Measurements from ENCODE around the gene POLRMT. TPM values are rescaled to one million over a fixed set of nuclear protein-coding genes. Genes with fewer than 3 reads are reported as not detected.
"Not testable (repeated sequence)": the region's sequence is repeated elsewhere in the genome, so short reads cannot be mapped to it uniquely, and the experiment has no call there.

POLRMT gene
- total and polyA plus RNA-seq, 9 donors, result 13.5 to 52.3 (median 40.6) TPM

- no peak overlapping the region for H3K27ac ChIP-seq
- intact Hi-C loops (cut with DNase I), result loop anchor here in 1 of 4 donors (10.0 kb wide), 1 partner anchor 88 kb away; the partner anchor contains the start of gene CDC34
These were observed 10.7 kb downstream of the POLRMT start for GRCh38 chr19:622666-623065.

GRCh38 chr19:621819-622218 is 11.5 kb downstream of the POLRMT start:
- no peaks in the 10 kb centered on the region for H3K4me1 ChIP-seq (ENCODE audit: insufficient read depth)
- H3K9me3 ChIP-seq, result no peaks in the 10 kb centered on the region
- TF ChIP-seq CTCF (IDR thresholded peaks at IDR 0.05) (no peak), POLR2A (IDR thresholded peaks at IDR 0.05) (no peak), EP300 (IDR thresholded peaks at IDR 0.05) (no peak)
- H3K27ac ChIP-seq, result no peak overlapping the region
- H3K27me3 ChIP-seq, result no peaks in the 10 kb centered on the region
- DNase-seq, result no peak
- no peaks in the 10 kb centered on the region for H3K36me3 ChIP-seq
- no peak overlapping the region for H3K4me3 ChIP-seq
- 90 to 92% (median 90%) methylated on average over 19 to 24 of the region's 24 CpGs for WGBS, 3 donors
- intact Hi-C loops (cut with DNase I), result loop anchor here in 1 of 4 donors (10.0 kb wide), 1 partner anchor 87 kb away; the partner anchor contains the start of gene CDC34

More at GRCh38 chr19:622666-623065, 10.7 kb downstream of the POLRMT start:
- Histone ChIP-seq H3K4me3 (no peak overlapping the region), H3K9me3 (no peaks in the 10 kb centered on the region), H3K27me3 (no peaks in the 10 kb centered on the region), H3K36me3 (no peaks in the 10 kb centered on the region), H3K4me1 (ENCODE audit: insufficient read depth) (no peaks in the 10 kb centered on the region)
- no peak for DNase-seq
- TF ChIP-seq EP300 (IDR thresholded peaks at IDR 0.05), result no peak
- TF ChIP-seq CTCF (IDR thresholded peaks at IDR 0.05), result no peak
- TF ChIP-seq POLR2A (IDR thresholded peaks at IDR 0.05), result no peak
- WGBS, 3 donors, result 94 to 95% (median 95%) methylated on average over 36 to 37 of the region's 37 CpGs

- not testable (repeated sequence) for H3K4me3 ChIP-seq; H3K9me3 ChIP-seq; H3K27me3 ChIP-seq; H3K27ac ChIP-seq; H3K36me3 ChIP-seq; H3K4me1 ChIP-seq (ENCODE audit: insufficient read depth); DNase-seq
- intact Hi-C loops (cut with DNase I), result loop anchor here in 1 of 4 donors (10.0 kb wide), 1 partner anchor 86 kb away; the partner anchor contains the start of gene CDC34
- 96% methylated on average over 37 to 48 of the region's 48 CpGs for WGBS, 3 donors
These were observed 12.1 kb downstream of the POLRMT start for GRCh38 chr19:621191-621590.

GRCh38 chr19:620166-620862 is 13.0 kb downstream of the POLRMT start:
- H3K4me1 ChIP-seq (ENCODE audit: insufficient read depth), result peaks cover 3% of the 10 kb centered on the region
- H3K27me3 ChIP-seq, result no peaks in the 10 kb centered on the region
- WGBS, 3 donors, result 88 to 94% (median 93%) methylated on average over 33 to 51 of the region's 51 CpGs
- no peak overlapping the region for H3K4me3 ChIP-seq
- H3K36me3 ChIP-seq, result no peaks in the 10 kb centered on the region
- no peak for TF ChIP-seq CTCF (IDR thresholded peaks at IDR 0.05)
- TF ChIP-seq EP300 (IDR thresholded peaks at IDR 0.05), result no peak
- TF ChIP-seq POLR2A (IDR thresholded peaks at IDR 0.05), result no peak
- no peak overlapping the region for H3K27ac ChIP-seq
- H3K9me3 ChIP-seq, result no peaks in the 10 kb centered on the region
- no peak for DNase-seq
- intact Hi-C loops (cut with DNase I), result loop anchor here in 1 of 4 donors (10.0 kb wide), 1 partner anchor 86 kb away; the partner anchor contains the start of gene CDC34
